GM12864 (cell line): Measurements from ENCODE around the gene NKAP.

Source experiments
- DNase-seq: peaks from one replicate; pipeline ENCODE4 v3.0.0-alpha.2; 2011; ENCODE audit warnings: low read depth
- H3K4me3 ChIP-seq: 2 replicates; pipeline ENCODE4 v1.5.1; 2011; ENCODE audit warnings: mild to moderate bottlenecking, low read depth, low read length, control low read depth
- TF ChIP-seq, protein P1 (sequence below): IDR thresholded peaks from 2 replicates; pipeline ENCODE4 v1.5.1; 2011; ENCODE audit warnings: low read depth, mild to moderate bottlenecking, moderate library complexity, low read length, control low read depth, inconsistent platforms; ENCODE audit errors: missing control alignments

The NKAP gene

DNA sequence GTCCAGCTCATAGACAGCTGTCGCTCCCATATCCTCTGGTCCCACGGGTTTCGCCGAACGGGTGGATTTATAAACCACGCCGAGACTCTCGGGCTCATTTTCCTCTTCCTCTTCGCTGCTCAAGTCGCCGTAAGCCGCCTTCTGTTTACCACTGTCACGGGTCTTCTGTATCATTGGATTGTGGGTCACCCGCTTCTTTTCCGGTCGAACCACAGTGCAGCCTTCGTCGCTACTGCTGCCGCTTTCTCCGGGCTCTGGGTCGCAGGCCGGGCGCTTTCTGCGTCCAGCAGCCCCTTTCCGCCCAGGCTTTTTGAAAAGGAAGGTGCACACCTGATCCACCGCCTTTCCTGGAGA, 72.3 kb downstream of the NKAP start:
- TF ChIP-seq, protein P1, sequence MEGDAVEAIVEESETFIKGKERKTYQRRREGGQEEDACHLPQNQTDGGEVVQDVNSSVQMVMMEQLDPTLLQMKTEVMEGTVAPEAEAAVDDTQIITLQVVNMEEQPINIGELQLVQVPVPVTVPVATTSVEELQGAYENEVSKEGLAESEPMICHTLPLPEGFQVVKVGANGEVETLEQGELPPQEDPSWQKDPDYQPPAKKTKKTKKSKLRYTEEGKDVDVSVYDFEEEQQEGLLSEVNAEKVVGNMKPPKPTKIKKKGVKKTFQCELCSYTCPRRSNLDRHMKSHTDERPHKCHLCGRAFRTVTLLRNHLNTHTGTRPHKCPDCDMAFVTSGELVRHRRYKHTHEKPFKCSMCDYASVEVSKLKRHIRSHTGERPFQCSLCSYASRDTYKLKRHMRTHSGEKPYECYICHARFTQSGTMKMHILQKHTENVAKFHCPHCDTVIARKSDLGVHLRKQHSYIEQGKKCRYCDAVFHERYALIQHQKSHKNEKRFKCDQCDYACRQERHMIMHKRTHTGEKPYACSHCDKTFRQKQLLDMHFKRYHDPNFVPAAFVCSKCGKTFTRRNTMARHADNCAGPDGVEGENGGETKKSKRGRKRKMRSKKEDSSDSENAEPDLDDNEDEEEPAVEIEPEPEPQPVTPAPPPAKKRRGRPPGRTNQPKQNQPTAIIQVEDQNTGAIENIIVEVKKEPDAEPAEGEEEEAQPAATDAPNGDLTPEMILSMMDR = no peak
- peak overlapping the region; percentile 87 for H3K4me3 ChIP-seq
- DNase-seq = no peak
